RPMI8226 (cell line): ENCODE data around the gene CRTAC1.

Source experiments
- DNase-seq: peaks from one replicate; pipeline ENCODE4 v3.0.0-alpha.2; 2015

Gene CRTAC1

DNA sequence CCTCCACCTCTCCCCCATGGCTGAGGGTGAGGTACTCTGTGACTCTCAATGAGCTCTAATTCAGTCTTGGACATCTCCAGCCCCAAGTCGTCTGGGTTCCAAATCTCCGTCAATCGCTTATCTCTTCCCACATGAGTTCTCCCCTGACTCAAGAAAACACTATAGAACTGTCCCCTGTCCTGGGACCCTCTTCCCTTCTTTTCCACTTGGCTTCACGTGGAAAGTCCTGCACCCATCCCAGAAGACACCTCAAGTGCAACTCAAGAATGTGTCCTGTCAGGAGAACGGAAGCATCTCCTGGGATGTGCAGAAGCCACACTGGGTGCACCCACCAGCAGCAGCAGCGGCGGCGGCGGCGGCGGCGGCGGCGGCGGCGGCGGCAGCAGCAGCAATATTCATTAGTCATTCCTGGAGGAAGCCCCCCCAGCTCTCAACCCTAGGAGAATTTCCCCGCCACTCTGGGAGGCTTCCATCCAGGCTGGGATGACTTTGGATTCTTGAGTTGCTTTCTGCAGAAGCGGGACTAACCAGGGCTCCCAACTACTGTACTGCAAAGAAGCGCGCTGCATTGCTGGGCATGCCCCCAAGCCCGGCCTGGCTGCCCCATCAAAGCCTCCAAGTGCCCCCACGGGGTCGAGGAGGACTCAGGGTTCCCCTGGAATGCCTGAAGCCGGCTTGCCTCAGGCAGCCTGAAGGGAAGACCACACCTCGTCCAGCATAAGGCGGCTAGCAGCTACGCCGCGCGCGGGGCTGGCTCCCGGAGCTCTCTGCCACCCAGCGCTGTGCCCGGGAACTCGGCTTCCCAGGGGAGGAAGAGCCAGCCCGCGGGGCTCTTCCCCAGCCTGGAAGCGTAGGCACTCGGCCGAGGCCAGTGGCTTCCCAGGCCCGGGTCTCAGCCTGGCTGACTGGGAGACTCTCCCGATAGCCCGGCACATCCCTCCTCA lies 1.0 kb downstream of the CRTAC1 start:
- DNase-seq = no peak

DNA sequence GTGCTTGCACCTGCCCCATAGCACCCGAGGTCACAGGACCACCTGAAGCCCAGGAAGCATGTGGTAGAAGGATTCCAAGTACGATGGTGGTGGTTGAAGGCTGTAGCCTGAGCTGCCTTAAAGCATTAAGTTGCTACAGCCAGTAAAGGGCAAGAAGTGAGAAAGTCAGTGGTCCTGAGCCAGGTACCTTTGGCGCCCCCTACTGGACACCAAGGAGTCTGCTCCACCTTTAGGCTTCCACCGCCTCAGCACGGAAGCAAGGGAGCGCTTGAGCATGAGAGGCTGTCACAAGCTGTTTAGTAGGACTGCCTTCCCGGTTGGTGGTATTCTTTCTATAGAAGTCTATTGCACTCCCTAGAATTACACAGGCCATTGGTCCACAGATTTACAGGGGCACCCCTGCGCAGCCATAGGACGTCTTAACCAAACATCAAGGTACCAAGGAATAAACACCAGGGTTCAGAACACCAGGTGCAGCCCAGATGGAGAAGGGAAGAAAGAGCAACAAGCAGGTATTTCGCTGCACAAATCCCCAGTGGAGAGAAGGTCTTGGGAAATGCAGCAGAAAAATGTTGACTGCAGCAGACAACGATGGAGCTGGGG lies 2.2 kb downstream of the CRTAC1 start:
- DNase-seq = peak; percentile 66

DNA sequence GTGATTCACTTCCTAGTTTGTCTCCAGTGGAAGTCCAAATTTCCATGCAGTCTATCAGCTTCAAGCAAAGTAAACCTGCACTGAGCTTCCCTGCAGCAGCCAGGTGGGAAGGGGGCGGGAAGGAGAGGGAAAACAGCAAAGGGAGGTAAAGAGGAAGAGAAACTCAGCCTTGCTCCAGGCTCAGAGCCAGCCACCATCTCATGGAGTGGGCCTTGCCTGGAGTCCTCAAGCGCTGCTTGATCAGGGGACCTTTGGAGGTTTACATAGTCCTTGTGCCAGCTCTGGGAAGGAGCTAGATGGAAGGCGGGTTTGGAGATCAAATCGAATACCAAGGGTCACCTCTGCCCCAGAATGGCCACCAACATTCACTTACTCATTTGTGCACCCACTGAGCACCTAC lies 7.4 kb downstream of the CRTAC1 start:
- DNase-seq = no peak

DNA sequence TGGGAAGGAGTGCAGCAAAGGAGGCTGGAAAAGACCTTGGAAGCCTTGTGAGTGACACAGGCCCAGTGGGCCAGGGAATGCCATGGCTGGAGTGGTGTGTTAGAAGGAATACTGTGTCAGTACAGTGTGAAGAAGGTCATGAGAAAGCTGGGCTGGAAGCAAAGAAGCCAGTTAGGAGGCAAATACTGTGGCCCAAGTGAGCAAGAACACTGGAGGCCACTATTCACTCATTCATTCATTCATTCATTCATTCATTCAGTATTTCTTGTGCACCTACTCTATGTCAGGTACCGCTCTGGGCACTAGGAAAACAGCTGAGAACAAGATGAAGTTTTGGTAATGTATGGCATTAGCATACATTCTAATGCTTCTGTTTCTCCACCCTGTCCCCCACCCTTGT lies 9.6 kb downstream of the CRTAC1 start:
- no peak for DNase-seq

DNA sequence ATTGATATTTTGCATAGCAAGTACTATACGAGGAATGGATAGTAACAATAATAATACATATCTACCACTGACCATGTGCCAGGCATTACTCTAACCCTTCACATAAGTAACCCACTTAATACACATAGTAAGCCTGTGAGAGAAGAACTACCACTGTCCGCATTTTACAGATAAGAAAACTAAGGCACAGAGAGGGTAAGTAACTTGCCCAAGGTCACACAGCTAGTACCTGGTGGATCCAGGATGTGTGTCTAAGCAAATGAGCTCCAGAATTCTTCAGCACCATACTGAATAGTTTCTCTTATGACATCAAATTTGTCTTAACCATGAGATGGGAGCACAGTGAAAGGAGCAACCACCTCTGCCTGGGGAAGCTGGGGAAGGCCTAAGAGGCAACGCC lies 10.2 kb downstream of the CRTAC1 start:
- no peak for DNase-seq

DNA sequence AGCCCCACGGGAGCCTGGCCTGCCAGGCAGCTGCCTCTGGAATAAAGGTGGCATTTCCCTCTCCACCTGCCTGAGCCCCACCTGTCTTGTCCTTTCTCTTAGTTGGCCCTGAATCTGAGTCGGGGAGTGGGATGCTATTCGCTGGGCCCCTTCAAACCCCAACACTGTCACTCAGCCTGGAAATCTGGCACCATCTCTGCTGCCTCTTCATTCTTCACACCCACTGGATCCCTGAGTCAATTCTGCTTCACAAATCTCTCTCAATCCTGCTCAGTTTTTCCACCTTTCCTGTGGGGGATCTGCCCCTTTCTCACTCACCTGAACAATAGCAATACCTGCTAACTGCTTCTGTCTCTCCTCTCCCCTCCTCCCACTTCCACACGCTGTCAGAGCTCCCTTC lies 10.6 kb downstream of the CRTAC1 start:
- DNase-seq = no peak

DNA sequence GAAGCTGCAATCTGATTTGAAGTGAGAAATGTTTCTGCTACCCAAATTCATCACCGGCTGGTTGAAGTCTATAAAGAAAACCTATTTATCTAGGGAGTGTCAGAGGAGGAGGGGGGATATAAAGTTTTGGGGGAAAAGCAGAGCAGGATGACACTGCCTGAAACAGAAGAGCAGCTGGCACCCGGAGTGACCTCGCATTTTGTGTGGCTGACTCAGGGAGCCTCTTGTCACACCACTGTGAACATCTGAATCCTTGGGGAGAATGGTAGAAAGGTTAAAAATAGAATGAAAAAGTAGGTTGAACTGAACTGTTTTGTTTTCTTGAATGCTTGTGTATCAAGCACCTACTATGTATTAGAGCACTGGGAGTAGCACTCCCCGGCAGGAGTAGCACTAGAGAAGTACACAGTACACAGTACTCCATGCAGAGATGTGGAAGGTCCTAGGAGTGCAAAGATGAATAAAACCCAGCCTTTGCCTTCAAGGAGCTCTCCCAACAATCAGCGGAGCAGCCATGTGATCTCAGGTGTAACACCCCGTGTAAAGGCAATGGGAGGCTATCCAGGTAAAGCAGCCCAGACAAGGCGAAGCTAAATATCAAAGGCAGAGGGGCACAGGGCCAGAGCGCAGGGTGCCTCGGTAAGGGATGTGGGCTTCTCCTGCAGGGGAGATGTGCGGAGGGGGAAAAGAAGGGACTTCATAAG lies 13.5 kb downstream of the CRTAC1 start:
- DNase-seq = no peak

DNA sequence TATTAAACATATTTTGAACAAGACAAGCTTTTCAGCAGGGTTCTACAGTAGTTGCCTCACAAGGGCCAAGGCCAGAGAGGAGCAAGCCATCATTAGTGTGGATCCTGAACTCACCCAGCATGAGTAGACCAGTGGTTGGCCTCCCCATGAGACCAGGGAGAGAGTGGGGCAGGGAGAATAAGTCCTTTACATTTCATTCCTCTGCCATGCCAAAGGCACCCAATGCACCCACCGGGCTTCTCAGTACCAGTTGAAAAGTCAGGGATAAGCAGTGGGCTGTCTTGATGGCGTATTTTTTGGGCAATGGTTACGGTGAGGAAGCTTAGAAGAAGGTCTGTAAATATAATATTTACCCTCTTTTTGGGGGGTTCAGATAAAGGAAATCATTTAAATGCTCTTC lies 16.6 kb downstream of the CRTAC1 start:
- DNase-seq = no peak

DNA sequence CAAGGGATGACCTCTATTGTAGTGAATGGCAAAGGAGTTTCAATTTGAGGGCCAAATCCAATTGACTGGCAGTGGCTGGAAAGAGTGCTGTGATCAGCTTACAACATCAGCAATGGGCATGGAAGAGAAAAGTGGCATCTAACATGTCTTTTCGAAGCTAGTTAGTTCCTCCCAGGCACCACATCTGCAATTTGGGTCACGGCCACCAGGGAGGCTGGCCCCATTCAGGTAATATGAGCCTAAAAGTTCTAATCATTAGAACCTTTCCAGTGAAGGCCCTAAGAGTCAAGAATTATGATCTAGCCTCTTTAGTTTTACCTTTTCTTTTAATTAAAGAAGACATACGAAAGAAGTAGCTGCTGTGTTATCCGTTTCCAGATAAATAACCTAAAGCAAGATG lies 17.3 kb downstream of the CRTAC1 start:
- no peak for DNase-seq

DNA sequence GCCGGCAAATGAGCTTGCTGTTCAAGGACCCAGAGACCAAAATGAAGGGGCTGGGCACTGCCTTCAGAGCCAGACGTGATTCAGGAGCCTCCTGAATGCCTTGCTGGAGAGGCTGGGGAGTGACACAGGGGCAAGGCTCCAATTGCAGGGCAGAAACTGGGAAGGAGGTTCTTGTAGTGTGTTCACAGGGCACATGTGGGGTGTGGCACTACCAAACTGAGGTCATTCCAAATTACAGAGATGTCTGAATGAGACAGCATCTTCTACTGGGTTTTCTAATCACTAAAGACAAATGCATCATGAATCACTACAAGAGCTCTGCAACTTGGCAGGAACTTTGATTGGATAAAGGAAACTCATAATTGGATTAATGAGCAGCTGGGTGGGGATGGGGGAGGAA lies 17.8 kb downstream of the CRTAC1 start:
- DNase-seq = no peak

DNA sequence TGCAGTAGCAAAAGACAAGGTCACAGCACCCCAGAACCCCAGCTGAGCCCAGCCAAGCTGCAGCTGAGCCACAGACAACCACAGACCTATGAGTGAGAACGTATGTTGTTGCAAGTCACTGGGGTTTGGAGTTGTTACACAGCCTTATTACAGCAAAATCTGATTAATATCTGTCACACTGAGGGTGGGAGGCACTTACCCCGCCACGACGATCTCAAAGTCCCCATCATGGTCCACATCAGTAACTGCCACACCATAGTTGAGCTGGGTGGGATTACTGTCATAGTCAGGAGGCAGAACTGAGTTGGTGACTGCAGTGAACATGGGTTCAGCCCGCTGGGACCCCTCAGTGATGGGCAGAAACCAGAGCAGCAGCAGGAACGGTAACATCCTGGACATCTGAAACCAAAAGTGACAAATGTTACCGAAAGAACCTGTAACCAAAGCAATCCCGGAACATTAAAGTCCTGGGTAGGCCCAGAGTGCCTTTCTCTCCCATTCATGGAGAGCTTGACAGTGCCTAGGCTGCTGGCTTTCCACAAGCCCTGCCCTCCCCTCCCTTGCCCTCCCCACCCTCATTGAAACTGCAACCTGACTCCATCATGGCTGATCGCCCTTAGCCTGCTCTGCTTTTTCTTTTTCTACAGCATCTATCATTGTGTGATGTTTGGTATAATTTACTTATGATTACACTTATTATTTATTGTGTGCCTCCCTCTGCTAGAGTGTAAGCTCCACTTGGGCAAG lies 19.3 kb downstream of the CRTAC1 start:
- no peak for DNase-seq

DNA sequence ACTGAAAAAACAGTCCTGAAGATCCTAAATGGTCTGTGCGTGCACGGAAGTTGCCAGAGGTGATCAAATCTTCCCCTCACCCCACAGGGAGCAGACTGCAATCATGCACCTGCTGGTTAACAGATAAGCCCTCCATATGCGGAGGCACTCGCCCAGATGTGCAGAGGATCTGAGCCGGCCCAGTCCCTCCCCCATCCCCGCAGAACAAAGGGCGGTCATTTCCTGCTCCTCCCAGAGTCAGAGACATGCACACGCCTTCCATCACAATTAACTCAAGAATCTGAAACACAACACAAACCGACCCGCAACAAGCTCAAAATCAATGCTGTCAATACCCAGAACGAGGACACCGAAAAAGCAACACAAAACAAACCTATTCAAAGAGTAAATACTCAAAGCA lies 24.2 kb downstream of the CRTAC1 start:
- peak; percentile 21 for DNase-seq

DNA sequence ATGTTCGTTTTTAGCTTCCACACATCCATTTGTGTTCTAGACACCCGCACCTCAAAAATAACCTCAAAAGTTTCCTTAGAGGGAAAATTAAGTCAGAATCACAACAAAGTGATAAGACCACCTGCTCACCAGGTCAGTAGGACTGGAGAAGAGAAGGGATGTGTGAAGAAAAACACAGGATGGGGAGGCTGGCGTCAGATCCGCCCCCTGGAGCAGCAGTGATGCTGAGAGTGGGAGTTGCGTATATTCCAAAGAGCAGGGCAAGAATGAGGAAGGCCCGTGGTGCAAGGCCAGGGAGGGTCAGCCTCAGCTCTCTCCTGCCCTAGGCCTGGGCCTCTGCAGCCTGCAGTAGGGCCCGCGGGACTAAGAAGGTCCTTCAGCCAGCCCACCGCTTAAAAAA lies 28.7 kb downstream of the CRTAC1 start:
- DNase-seq = no peak

DNA sequence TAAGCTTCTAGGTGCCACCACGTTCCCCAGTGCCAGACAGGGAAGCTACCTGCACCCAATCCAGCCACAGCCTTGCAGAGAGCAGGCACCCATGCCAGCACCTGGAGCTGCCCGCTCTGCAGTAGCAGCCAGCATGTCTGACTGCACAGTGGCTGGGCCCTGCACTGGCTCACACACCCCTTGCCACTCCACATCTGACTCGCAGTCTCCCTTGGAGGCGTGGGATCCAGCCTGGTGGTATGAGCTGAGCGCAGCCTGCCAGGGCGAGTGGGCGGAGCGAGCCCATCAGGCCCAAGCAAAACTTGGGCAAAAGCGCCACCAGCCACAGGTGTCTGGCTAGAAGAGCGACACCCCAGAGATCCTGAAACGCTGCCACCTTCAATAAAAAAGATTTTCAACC lies 30.1 kb downstream of the CRTAC1 start:
- no peak for DNase-seq

DNA sequence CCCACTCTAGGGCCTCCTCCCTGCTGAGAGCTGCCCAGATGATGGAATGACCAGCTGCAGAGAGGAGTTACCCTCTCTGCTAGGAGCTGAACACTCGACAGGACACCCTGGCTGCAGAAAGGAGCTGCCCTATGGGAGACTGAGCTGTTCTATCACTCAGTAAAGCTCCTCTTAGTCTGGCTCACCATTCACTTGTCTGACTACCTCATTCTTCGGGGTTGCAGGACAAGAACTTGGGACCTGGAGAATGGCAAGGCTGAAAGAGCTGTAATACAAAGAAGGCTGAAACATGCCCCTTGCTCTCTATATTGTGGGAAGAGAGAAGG lies 30.5 kb downstream of the CRTAC1 start:
- no peak for DNase-seq

DNA sequence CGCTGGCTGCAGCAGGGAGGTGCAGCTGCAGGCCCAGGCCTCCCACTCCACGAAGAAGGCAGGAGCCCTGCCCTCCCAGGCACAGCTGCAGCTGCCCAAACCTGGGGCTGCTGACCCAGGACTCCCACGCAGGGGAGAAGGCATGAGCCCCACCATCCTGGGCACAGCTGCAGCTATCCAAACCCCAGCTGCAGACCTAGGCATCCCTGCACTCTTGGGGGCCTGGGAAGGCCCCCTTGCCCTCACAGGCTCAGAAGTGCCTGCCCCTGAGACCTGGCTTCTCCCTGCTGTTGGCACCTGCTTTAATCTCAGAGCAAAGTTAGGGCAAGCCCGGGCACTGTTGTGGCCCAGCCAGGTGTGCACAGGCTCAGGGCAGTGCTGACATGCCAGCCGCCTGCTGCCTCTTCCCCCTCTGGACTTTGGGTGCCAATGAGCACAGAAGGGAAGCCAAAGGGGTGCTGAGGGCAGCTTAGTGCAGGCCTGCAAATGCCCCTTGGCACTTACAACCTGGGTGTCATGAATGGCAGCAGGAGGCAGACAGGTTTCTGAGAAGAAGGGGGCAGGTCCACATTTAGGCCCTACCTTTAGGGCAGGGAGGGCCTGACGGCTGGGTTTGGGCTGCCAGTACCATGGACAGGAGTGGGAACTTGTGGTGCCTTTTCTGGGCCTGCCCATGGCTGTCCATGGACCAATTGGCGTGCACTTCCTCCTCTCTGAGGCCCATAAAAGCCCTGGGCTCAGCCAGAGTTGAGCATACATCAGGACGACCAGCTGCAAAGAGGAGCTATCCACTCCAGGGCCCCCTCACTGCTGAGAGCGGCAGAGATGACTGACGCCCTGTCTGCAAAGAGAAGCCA lies 31.1 kb downstream of the CRTAC1 start:
- DNase-seq = no peak

DNA sequence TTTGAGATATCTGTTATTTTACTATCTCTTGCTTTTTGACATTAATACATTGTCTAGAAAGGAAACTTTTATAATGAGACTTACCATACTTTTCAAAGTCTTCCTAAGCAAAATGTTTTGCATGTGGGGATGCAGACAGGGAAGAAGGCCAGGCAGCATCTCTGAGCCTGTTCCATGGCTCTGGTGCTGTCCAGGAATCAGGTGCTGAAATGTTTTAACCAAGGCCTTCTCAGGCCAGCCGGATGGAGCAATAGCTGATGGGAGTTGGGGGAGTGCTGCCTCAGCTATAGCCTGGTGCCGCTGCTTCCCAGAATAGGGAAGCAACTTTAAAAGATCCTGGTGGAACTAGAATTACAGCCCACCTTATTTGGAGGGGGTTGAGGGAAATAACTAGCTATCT lies 38.5 kb downstream of the CRTAC1 start:
- DNase-seq = no peak

DNA sequence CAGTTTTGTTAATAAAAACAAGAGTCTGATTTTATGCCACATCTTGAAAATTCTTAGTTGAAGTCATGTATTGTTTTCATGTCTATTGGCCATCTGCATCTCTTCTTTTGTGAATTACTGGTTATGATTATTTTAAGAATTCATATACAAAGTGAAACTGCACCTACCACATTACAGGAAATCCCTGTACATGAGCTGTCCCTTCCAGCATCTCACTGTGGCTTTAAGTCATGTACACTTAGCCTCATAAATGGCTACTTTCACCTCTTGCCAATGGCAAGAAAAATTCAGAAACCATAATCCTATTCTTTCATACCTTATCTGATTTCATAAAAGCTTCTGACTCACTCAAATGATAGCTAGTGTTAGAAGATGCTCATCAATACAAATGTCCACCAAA lies 48.6 kb downstream of the CRTAC1 start:
- no peak for DNase-seq

DNA sequence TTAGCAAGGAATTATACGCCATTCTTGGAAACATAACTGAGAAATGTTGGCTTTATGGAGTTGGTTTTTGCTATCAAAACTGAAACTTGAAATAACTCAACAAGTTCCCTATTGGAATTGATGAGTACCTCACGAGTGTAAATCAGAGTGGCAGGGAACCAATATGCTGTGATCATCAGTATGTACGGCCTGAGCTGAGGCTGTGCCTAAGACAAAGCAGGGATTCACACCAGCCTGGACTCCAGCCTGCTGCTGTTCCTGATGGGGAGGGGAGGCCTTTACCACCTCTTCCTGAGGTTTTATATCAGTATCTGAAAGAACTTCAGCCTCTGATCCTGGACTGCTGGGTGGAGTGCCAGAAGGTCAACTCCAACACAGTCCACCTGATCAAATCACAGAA lies 52.7 kb downstream of the CRTAC1 start:
- DNase-seq = no peak

DNA sequence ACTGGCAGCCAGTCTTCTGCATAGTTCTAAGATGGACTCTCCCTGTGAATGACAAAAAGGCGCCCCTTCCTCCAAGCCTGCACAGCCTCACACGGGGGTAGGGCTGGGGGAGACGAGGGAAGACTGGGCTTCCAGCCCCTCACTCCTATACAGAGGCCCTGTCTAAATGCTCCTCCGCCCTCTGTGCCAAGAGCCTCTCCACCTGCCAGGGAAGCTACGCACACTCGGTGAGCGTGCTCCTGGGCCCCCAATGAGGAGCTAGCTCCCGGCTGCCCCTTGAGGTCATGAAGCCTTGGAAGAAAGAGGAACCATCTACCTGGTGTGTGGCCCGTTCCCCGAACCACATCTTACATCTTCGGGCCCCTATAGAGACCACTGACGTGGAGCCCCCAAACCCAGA lies 54.8 kb downstream of the CRTAC1 start:
- no peak for DNase-seq

DNA sequence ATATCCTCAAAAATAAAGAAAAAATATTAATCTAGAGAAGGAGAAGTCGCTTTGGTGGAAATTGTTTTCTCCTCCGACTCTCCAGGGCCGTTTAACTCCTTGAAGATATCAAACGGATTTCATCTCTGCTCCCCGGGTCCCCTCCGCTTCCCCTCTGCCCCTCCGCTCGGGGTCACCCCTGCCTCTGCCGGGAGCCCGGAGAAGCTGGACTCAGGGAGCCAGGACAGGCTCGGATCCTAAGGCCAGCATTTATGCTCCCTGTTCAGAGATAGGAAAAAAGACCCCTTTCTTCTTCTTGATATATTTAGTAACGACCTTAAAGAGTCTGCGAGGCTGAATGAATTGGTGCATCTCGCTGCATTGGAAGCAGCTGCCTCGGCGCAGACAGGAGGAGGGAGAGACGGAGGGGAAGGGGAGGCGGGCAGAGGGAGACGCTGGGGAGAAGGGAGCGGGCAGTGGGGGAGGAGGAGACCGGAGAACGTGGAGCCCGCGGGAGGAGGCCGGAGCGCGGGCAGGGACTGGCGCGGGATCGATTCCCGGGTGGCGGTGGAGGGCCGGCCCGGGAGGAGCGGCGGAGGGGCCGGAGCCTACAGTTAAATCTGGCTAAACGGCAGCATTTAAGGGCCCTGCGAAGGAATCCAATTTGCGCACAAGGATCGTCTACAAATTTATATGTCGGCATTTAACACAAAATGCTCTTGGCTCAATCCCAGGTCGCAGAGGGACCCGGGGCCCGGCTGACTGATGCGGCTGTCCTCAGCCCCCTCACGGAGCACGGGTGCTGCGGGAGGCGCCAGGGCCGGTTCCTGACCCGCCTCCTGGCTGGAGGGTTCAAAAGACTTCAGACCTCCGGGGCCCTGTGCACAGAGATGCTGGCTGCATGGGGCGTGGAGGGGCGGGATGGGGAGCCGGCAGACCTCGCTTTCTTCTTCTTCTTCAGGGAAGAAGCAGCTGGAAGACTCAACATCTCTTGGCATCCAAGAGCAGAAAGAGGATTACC lies 55.6 kb downstream of the CRTAC1 start:
- DNase-seq = no peak
